ENCODE measurements around the gene WDR90. TPM values are rescaled to one million over a fixed set of nuclear protein-coding genes. Genes with fewer than 3 reads are reported as not detected.

WDR90 gene
- total RNA-seq, 2 donors from 2014 or later, result 3.0 to 5.7 TPM

- Histone ChIP-seq H3K27me3 (no peaks in the 10 kb centered on the region), H3K36me3 (peaks cover 29% of the 10 kb centered on the region), H3K4me1 (peaks cover 0 to 60% of the 10 kb centered on the region in 2 donors), H3K27ac (peak overlapping the region; percentile 21 to 80), H3K9me3 (no peaks in the 10 kb centered on the region), H3K4me3 (peak overlapping the region; percentile 54 to 67)
- no peak for DNase-seq (ENCODE audit: low spot score)
- no peak for TF ChIP-seq CTCF (IDR thresholded peaks at IDR 0.05)
Observed at GRCh38 chr16:683396-684070, 34.4 kb downstream of the WDR90 start.

- peak within 1 kb of the TSS; percentile 66 to 80 for H3K27ac ChIP-seq
- no peaks in the 10 kb centered on the region for H3K9me3 ChIP-seq
- no peak for TF ChIP-seq CTCF (IDR thresholded peaks at IDR 0.05)
- H3K4me3 ChIP-seq, result peak within 1 kb of the TSS; percentile 54 to 67
- peaks cover 0 to 63% of the 10 kb centered on the region in 2 donors for H3K4me1 ChIP-seq
- no peaks in the 10 kb centered on the region for H3K27me3 ChIP-seq
- peaks cover 29% of the 10 kb centered on the region for H3K36me3 ChIP-seq
- DNase-seq (ENCODE audit: low spot score), result peak; percentile 96
Observed at GRCh38 chr16:684071-684794, 35.1 kb downstream of the WDR90 start, which contains the start of gene JMJD8. TSS of gene JMJD8 (minus strand) at chr16:684334. CDS start at chr16:684319, 15 bp downstream.

GRCh38 chr16:684961-685696 is 36.0 kb downstream of the WDR90 start:
- no peaks in the 10 kb centered on the region for H3K9me3 ChIP-seq
- H3K4me1 ChIP-seq, result peaks cover 0 to 65% of the 10 kb centered on the region in 2 donors
- peaks cover 29% of the 10 kb centered on the region for H3K36me3 ChIP-seq
- no peaks in the 10 kb centered on the region for H3K27me3 ChIP-seq
- peak overlapping the region in 1 of 2 donors; percentile 67 for H3K4me3 ChIP-seq
- no peak overlapping the region for H3K27ac ChIP-seq
- DNase-seq (ENCODE audit: low spot score), result no peak
- TF ChIP-seq CTCF (IDR thresholded peaks at IDR 0.05), result no peak

GRCh38 chr16:685967-686366 is 36.8 kb downstream of the WDR90 start:
- no peak overlapping the region for H3K4me3 ChIP-seq
- no peaks in the 10 kb centered on the region for H3K27me3 ChIP-seq
- no peak for DNase-seq (ENCODE audit: low spot score)
- H3K9me3 ChIP-seq, result no peaks in the 10 kb centered on the region
- H3K27ac ChIP-seq, result no peak overlapping the region
- peaks cover 0 to 62% of the 10 kb centered on the region in 2 donors for H3K4me1 ChIP-seq
- peaks cover 29% of the 10 kb centered on the region for H3K36me3 ChIP-seq
- peak in 1 of 2 donors; percentile 39 for TF ChIP-seq CTCF (IDR thresholded peaks at IDR 0.05)

- Histone ChIP-seq H3K27ac (no peak overlapping the region), H3K4me1 (peaks cover 0 to 55% of the 10 kb centered on the region in 2 donors), H3K4me3 (no peak overlapping the region), H3K9me3 (no peaks in the 10 kb centered on the region), H3K27me3 (no peaks in the 10 kb centered on the region), H3K36me3 (peaks cover 24% of the 10 kb centered on the region)
- DNase-seq (ENCODE audit: low spot score), result no peak
- TF ChIP-seq CTCF (IDR thresholded peaks at IDR 0.05), result no peak
Observed at GRCh38 chr16:686459-687260, 37.5 kb downstream of the WDR90 start.

All from right atrium auricular region (tissue), 2 donors.